SU-DHL-6 (cell line): ENCODE measurements around the gene SPRR1A.

Source experiments
- H2AFZ ChIP-seq: fragments of 200-600 bp; sonication (generic); 2 replicates; pipeline ENCODE4 v1.6.1; 2014; ENCODE audit warnings: low read depth, mild to moderate bottlenecking, moderate library complexity, mixed read lengths, antibody characterized with exemption, low read length; ENCODE audit not compliant: severe bottlenecking
- H3F3A ChIP-seq: fragments of 200-600 bp; shearing (Covaris generic); 2 replicates; pipeline ENCODE4 v1.6.0; 2016; ENCODE audit warnings: antibody characterized with exemption, mild to moderate bottlenecking; ENCODE audit not compliant: insufficient read depth
- H3K27ac ChIP-seq: fragments of 200-600 bp; sonication (generic); 2 replicates; pipeline ENCODE4 v1.5.1; 2016; ENCODE audit warnings: low read depth, mild to moderate bottlenecking, low read length, moderate library complexity, mixed read lengths
- H3K27me3 ChIP-seq: fragments of 200-600 bp; sonication (generic), shearing (Covaris generic); 2 replicates; pipeline ENCODE4 v1.6.0; 2014; ENCODE audit warnings: mild to moderate bottlenecking, low read length
- H3K36me3 ChIP-seq: fragments of 200-600 bp; sonication (generic); 2 replicates; pipeline ENCODE4 v1.6.1; 2014; ENCODE audit warnings: mild to moderate bottlenecking, low read length, mixed read lengths
- H3K4me2 ChIP-seq: fragments of 300-600, 200-600 bp; shearing (Covaris generic), sonication (generic); 2 replicates; pipeline ENCODE4 v1.6.0; 2014; ENCODE audit warnings: low read length, low read depth, mild to moderate bottlenecking; ENCODE audit not compliant: poor library complexity, severe bottlenecking
- H3K4me3 ChIP-seq: fragments of 200-600 bp; sonication (generic); 2 replicates; pipeline ENCODE4 v1.5.1; 2014; ENCODE audit warnings: antibody characterized with exemption, low read length, mild to moderate bottlenecking, mixed read lengths; ENCODE audit not compliant: insufficient read depth, poor library complexity, severe bottlenecking
- H3K79me2 ChIP-seq: fragments of 200-600 bp; sonication (generic); 2 replicates; pipeline ENCODE4 v1.6.1; 2014; ENCODE audit warnings: mild to moderate bottlenecking, low read length, moderate library complexity; ENCODE audit not compliant: insufficient read depth
- H3K9ac ChIP-seq: fragments of 200-600 bp; sonication (generic); 2 replicates; pipeline ENCODE4 v1.7.0; 2014; ENCODE audit warnings: mild to moderate bottlenecking, low read length
- H3K9me2 ChIP-seq: fragments of 200-600 bp; sonication (generic); replicated peaks from 2 replicates; pipeline ENCODE4 v1.6.1; 2014; ENCODE audit warnings: low read length; ENCODE audit not compliant: insufficient read depth
- H3K9me3 ChIP-seq: fragments of 200-600 bp; sonication (generic); 2 replicates; pipeline ENCODE4 v1.6.1; 2014; ENCODE audit warnings: low read length, mixed read lengths; ENCODE audit not compliant: insufficient read depth
- H4K20me1 ChIP-seq: fragments of 200-600 bp; sonication (generic); 2 replicates; pipeline ENCODE4 v1.6.1; 2014; ENCODE audit warnings: low read depth, mild to moderate bottlenecking, antibody characterized with exemption, low read length, moderate library complexity, mixed read lengths
- CTCF ChIP-seq: fragments of 200-600 bp; sonication (generic); IDR thresholded peaks from one replicate; pipeline ENCODE4 v1.5.1; 2017; ENCODE audit warnings: antibody characterized with exemption, mild to moderate bottlenecking, low read length, moderate library complexity; ENCODE audit not compliant: insufficient read depth, poor library complexity, severe bottlenecking
- EZH2phosphoT487 ChIP-seq: fragments of 200-600 bp; sonication (generic), shearing (Covaris generic); conservative IDR thresholded peaks from 2 replicates; pipeline ENCODE4 v1.6.1; 2018; ENCODE audit warnings: mild to moderate bottlenecking, antibody characterized with exemption, low read length, moderate library complexity, mixed read lengths

Gene SPRR1A

GRCh38 chr1:152970495-152970894, 13.4 kb upstream of the SPRR1A start, which contains the start of gene SPRR4:
SPRR4 (plus strand) TSS chr1:152970648; CDS start chr1:152971891, 1,243 bp downstream.
- Histone ChIP-seq H3F3A (no peaks in the 10 kb centered on the region), H3K27me3 (no peaks in the 10 kb centered on the region), H3K4me3 (no peak within 1 kb of the TSS), H3K36me3 (no peaks in the 10 kb centered on the region), H3K9me2 (no peaks in the 10 kb centered on the region), H3K9me3 (no peaks in the 10 kb centered on the region), H3K79me2 (no peaks in the 10 kb centered on the region), H3K27ac (no peak within 1 kb of the TSS), H2AFZ (no peak within 1 kb of the TSS), H3K9ac (no peak within 1 kb of the TSS), H4K20me1 (no peaks in the 10 kb centered on the region), H3K4me2 (no peak within 1 kb of the TSS)
- TF ChIP-seq EZH2phosphoT487 = no peak
- no peak for TF ChIP-seq CTCF

GRCh38 chr1:152972196-152972886, 11.5 kb upstream of the SPRR1A start:
- H3K36me3 ChIP-seq = no peaks in the 10 kb centered on the region
- H3K9me2 ChIP-seq = no peaks in the 10 kb centered on the region
- no peak overlapping the region for H3K4me3 ChIP-seq
- no peak overlapping the region for H2AFZ ChIP-seq
- no peak overlapping the region for H3K27ac ChIP-seq
- no peaks in the 10 kb centered on the region for H3K79me2 ChIP-seq
- H3K4me2 ChIP-seq = no peak overlapping the region
- H3F3A ChIP-seq = no peaks in the 10 kb centered on the region
- H3K9me3 ChIP-seq = no peaks in the 10 kb centered on the region
- TF ChIP-seq CTCF = no peak
- no peak for TF ChIP-seq EZH2phosphoT487
- H4K20me1 ChIP-seq = no peaks in the 10 kb centered on the region
- H3K9ac ChIP-seq = no peak overlapping the region
- H3K27me3 ChIP-seq = no peaks in the 10 kb centered on the region

GRCh38 chr1:152976688-152977087, 7.2 kb upstream of the SPRR1A start:
- no peak overlapping the region for H3K9ac ChIP-seq
- no peaks in the 10 kb centered on the region for H4K20me1 ChIP-seq
- no peaks in the 10 kb centered on the region for H3K9me3 ChIP-seq
- no peaks in the 10 kb centered on the region for H3K9me2 ChIP-seq
- TF ChIP-seq EZH2phosphoT487 = no peak
- no peak for TF ChIP-seq CTCF
- H3K4me2 ChIP-seq = no peak overlapping the region
- H3K27me3 ChIP-seq = no peaks in the 10 kb centered on the region
- H3F3A ChIP-seq = no peaks in the 10 kb centered on the region
- H3K36me3 ChIP-seq = no peaks in the 10 kb centered on the region
- H3K4me3 ChIP-seq = no peak overlapping the region
- no peak overlapping the region for H2AFZ ChIP-seq
- H3K27ac ChIP-seq = no peak overlapping the region
- H3K79me2 ChIP-seq = no peaks in the 10 kb centered on the region
